Measurements from ENCODE around the gene ANKRD53. TPM values are rescaled to one million over a fixed set of nuclear protein-coding genes. Genes with fewer than 3 reads are reported as not detected.
A peak's percentile ranks its signal among the peaks of the same experiment; 100 is the strongest.

ANKRD53 gene
- total and polyA plus RNA-seq, 7 experiments from 2014 or later: 0.21 to 1.5 (median 0.63) TPM; not detected in 3

DNA sequence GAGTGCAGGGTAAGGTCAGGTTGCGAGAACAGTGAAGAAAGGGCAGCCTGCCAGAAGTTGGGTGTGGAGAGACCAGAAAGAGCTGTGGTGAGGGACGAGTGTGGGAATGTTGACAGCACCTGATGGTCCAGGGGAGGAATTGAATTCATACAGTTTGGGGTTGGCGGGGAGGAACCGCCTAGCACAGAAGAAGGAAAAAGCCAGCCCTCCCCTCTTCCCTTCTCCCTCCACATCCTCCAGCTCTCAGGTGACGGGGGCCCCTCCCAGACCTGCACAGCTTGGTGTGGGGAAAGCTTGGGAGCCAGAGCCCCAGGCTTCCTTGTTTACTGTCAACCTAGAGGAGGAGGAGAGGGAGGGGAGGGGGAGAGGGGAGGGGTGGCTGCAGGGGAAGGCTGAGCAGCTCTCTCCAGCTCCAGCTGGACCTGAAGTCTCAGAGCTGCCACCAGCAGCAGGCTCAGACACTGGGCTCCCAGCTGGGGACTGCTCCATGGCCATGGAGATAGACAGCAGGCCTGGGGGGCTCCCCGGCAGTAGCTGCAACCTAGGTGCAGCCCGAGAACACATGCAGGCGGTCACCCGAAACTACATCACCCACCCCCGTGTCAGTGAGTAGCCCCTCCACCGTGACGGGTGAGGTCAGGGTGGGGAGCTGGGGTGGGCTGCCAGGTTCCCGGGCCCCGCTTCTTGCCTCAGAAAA, 42.8 kb upstream of the ANKRD53 start, which contains the start of gene ATP6V1B1:
ATP6V1B1 (plus strand) TSS at position 433 of the 697 bp plus-strand sequence; CDS start at position 488, 55 bp downstream.
- ChIA-PET POLR2A (no interaction called here), CTCF (no interaction called here)
- H3K9me3 ChIP-seq (ENCODE audit: control insufficient read depth in 2 of 3, low read length in 3 of 3): no peaks in the 10 kb centered on the region
- H3K4me3 ChIP-seq (ENCODE audit: low read length): no peak within 1 kb of the TSS
- H3K4me3 Mint-ChIP-seq: no peak within 1 kb of the TSS
- no peak within 1 kb of the TSS for H3K27ac Mint-ChIP-seq
- H3K4me1 ChIP-seq (ENCODE audit: control insufficient read depth in 2 of 2, insufficient read depth in 2 of 2, low read length in 2 of 2): no peaks in the 10 kb centered on the region
- ATAC-seq (no peak), DNase-seq (peak in 1 of 9 donors; percentile 1)
- H3K4me1 Mint-ChIP-seq: peaks cover 0 to 4% (median 0%) of the 10 kb centered on the region in 7 donors
- no peaks in the 10 kb centered on the region for H3K27me3 ChIP-seq (ENCODE audit: control insufficient read depth in 2 of 2, insufficient read depth in 2 of 2, low read length in 2 of 2)
- H3K36me3 ChIP-seq (ENCODE audit: control insufficient read depth in 2 of 3, insufficient read depth in 3 of 3, low read length in 3 of 3): no peaks in the 10 kb centered on the region
- H3K27me3 Mint-ChIP-seq: peaks cover 4 to 17% (median 12%) of the 10 kb centered on the region in 5 donors
- intact Hi-C loops (cut with micrococcal nuclease): no loop called here
- H3K36me3 Mint-ChIP-seq: no peaks in the 10 kb centered on the region
- H3K27ac ChIP-seq (ENCODE audit: low read depth, low read length): no peak within 1 kb of the TSS
- no peaks in the 10 kb centered on the region for H3K9me3 Mint-ChIP-seq

- Histone ChIP-seq H3K4me1 (ENCODE audit: control insufficient read depth in 2 of 2, insufficient read depth in 2 of 2, low read length in 2 of 2) (no peaks in the 10 kb centered on the region), H3K36me3 (ENCODE audit: control insufficient read depth in 2 of 3, insufficient read depth in 3 of 3, low read length in 3 of 3) (no peaks in the 10 kb centered on the region), H3K27me3 (ENCODE audit: control insufficient read depth in 2 of 2, insufficient read depth in 2 of 2, low read length in 2 of 2) (no peaks in the 10 kb centered on the region), H3K9me3 (ENCODE audit: control insufficient read depth in 2 of 3, low read length in 3 of 3) (no peaks in the 10 kb centered on the region), H3K4me3 (ENCODE audit: low read length) (no peak overlapping the region), H3K27ac (ENCODE audit: low read depth, low read length) (no peak overlapping the region)
- H3K4me3 Mint-ChIP-seq: no peak overlapping the region
- H3K9me3 Mint-ChIP-seq: no peaks in the 10 kb centered on the region
- H3K27ac Mint-ChIP-seq: no peak overlapping the region
- peaks cover 5 to 17% (median 13%) of the 10 kb centered on the region in 5 donors for H3K27me3 Mint-ChIP-seq
- H3K4me1 Mint-ChIP-seq: no peaks in the 10 kb centered on the region
- CTCF ChIA-PET: no interaction called here
- ATAC-seq (no peak), DNase-seq (peak in 1 of 9 donors; percentile 1)
- intact Hi-C loops (cut with micrococcal nuclease): no loop called here
- POLR2A ChIA-PET: no interaction called here
- H3K36me3 Mint-ChIP-seq: no peaks in the 10 kb centered on the region
Observed at GRCh38 chr2:70936165-70936978, 42.1 kb upstream of the ANKRD53 start.

- H3K4me1 Mint-ChIP-seq: no peaks in the 10 kb centered on the region
- intact Hi-C loops (cut with micrococcal nuclease): no loop called here
- Histone ChIP-seq H3K4me1 (ENCODE audit: control insufficient read depth in 2 of 2, insufficient read depth in 2 of 2, low read length in 2 of 2) (no peaks in the 10 kb centered on the region), H3K36me3 (ENCODE audit: control insufficient read depth in 2 of 3, insufficient read depth in 3 of 3, low read length in 3 of 3) (no peaks in the 10 kb centered on the region), H3K27me3 (ENCODE audit: control insufficient read depth in 2 of 2, insufficient read depth in 2 of 2, low read length in 2 of 2) (no peaks in the 10 kb centered on the region), H3K9me3 (ENCODE audit: control insufficient read depth in 2 of 3, low read length in 3 of 3) (no peaks in the 10 kb centered on the region), H3K4me3 (ENCODE audit: low read length) (no peak overlapping the region), H3K27ac (ENCODE audit: low read depth, low read length) (no peak overlapping the region)
- H3K4me3 Mint-ChIP-seq: no peak overlapping the region
- no peaks in the 10 kb centered on the region for H3K9me3 Mint-ChIP-seq
- ATAC-seq: no peak
- no peak overlapping the region for H3K27ac Mint-ChIP-seq
- ChIA-PET POLR2A (no interaction called here), CTCF (interaction anchor here (0.6 to 1.7 kb wide), 2 partner anchors 13 to 562 kb away, joined by 4 to 8 read pairs; no protein-coding TSS in a partner anchor)
- peaks cover 10 to 16% (median 13%) of the 10 kb centered on the region in 5 donors for H3K27me3 Mint-ChIP-seq
- no peak for DNase-seq
- no peaks in the 10 kb centered on the region for H3K36me3 Mint-ChIP-seq
Observed at GRCh38 chr2:70936979-70937811, 41.2 kb upstream of the ANKRD53 start.

DNA sequence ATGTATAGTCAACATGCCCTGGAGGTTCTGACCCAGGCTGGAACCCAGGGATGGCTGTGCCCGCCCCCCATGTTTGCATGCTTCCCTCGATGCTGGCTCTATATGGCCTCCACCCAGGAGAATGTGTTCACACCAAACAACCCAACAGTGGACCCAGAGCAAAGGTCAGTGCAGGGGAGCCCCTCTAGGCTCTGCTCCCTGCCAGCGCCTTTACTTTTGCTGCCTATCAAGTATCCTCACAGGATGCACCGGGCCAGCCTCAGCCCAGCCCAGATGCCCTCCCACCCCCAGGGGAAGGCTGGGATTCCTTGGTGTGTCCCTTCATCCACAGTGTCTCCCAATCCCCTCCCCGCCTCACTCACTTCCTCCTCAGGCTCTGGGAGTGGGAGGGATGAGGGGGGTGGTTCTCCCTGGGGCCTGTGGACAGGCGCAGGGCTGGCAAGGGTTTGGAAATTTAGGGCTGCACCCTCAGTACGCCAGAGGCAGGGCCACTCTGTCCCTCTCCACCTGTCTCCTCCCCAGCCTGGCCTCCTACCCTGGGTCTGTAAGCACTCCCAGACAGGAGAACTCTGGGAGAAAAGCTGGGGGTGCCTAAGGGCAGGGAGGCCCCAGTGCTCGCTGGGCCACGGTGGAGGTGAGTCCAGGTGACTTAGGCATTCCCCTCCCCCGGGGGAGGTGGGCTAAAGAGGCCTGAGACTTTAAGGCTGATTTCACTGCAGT, 40.4 kb upstream of the ANKRD53 start:
- Histone ChIP-seq H3K4me1 (ENCODE audit: control insufficient read depth in 2 of 2, insufficient read depth in 2 of 2, low read length in 2 of 2) (no peaks in the 10 kb centered on the region), H3K36me3 (ENCODE audit: control insufficient read depth in 2 of 3, insufficient read depth in 3 of 3, low read length in 3 of 3) (no peaks in the 10 kb centered on the region), H3K4me3 (ENCODE audit: low read length) (no peak overlapping the region), H3K27ac (ENCODE audit: low read depth, low read length) (no peak overlapping the region), H3K27me3 (ENCODE audit: control insufficient read depth in 2 of 2, insufficient read depth in 2 of 2, low read length in 2 of 2) (no peaks in the 10 kb centered on the region), H3K9me3 (ENCODE audit: control insufficient read depth in 2 of 3, low read length in 3 of 3) (no peaks in the 10 kb centered on the region)
- H3K36me3 Mint-ChIP-seq: no peaks in the 10 kb centered on the region
- no peak overlapping the region for H3K4me3 Mint-ChIP-seq
- H3K4me1 Mint-ChIP-seq: no peaks in the 10 kb centered on the region
- no peak overlapping the region for H3K27ac Mint-ChIP-seq
- CTCF ChIA-PET: interaction anchor here (0.6 to 1.7 kb wide), 3 partner anchors 12 to 563 kb away, joined by 3 to 8 read pairs (median 4); partner anchors contain the start of gene FIGLA
- H3K9me3 Mint-ChIP-seq: no peaks in the 10 kb centered on the region
- POLR2A ChIA-PET: no interaction called here
- H3K27me3 Mint-ChIP-seq: peaks cover 10 to 16% (median 12%) of the 10 kb centered on the region in 5 donors
- ATAC-seq (no peak), DNase-seq (no peak)
- intact Hi-C loops (cut with micrococcal nuclease): no loop called here

DNA sequence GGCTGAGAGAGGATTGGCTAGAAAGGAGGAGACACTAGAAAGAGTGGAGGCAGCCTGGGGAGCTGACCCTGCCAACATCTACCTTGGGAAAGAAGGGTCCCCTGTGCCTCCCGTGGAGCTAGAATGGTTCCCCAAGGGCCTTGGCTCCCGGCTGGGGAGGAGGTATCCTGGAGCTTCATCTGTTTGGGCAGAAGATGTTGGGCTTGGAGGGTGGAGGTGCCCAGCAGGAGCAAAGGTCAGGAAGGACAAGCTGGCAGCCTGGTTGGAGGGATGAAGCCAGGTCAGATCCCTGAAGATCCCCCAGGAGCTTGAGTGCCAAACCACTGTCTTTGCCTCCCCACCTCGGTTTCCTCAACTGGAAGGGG, 39.9 kb upstream of the ANKRD53 start:
- ChIA-PET POLR2A (no interaction called here), CTCF (interaction anchor here (0.8 to 1.7 kb wide), 2 partner anchors 11 to 148 kb away, joined by 3 to 4 read pairs; partner anchors contain the start of gene FIGLA)
- H3K4me1 ChIP-seq (ENCODE audit: control insufficient read depth in 2 of 2, insufficient read depth in 2 of 2, low read length in 2 of 2): no peaks in the 10 kb centered on the region
- DNase-seq (no peak), ATAC-seq (no peak)
- no peak overlapping the region for H3K27ac ChIP-seq (ENCODE audit: low read depth, low read length)
- Mint-ChIP-seq H3K27me3 (peaks cover 10 to 16% (median 11%) of the 10 kb centered on the region in 5 donors), H3K36me3 (no peaks in the 10 kb centered on the region), H3K4me3 (no peak overlapping the region), H3K4me1 (no peaks in the 10 kb centered on the region), H3K9me3 (no peaks in the 10 kb centered on the region), H3K27ac (no peak overlapping the region)
- intact Hi-C loops (cut with micrococcal nuclease): no loop called here
- no peaks in the 10 kb centered on the region for H3K27me3 ChIP-seq (ENCODE audit: control insufficient read depth in 2 of 2, insufficient read depth in 2 of 2, low read length in 2 of 2)
- H3K4me3 ChIP-seq (ENCODE audit: low read length): no peak overlapping the region
- H3K9me3 ChIP-seq (ENCODE audit: control insufficient read depth in 2 of 3, low read length in 3 of 3): no peaks in the 10 kb centered on the region
- H3K36me3 ChIP-seq (ENCODE audit: control insufficient read depth in 2 of 3, insufficient read depth in 3 of 3, low read length in 3 of 3): no peaks in the 10 kb centered on the region
